Sigmoid colon (tissue), 7 donors: ENCODE data around the gene DLGAP4. TPM values are rescaled to one million over a fixed set of nuclear protein-coding genes. Genes with fewer than 3 reads are reported as not detected.
A peak's percentile ranks its signal among the peaks of the same experiment; 100 is the strongest.

ENCODE experiments used
- DNase-seq: peaks from one replicate; pipeline ENCODE4 v3.0.0-alpha.2; 2019
- H3K27ac ChIP-seq, 4 donors: fragments of 200-600 bp; sonication (generic); one replicate each; pipeline ENCODE4 v1.5.1; 2016 to 2019; ENCODE audit warnings: mild to moderate bottlenecking in 1 of 4
- H3K27me3 ChIP-seq, 3 donors: fragments of 200-600 bp; sonication (generic); one replicate each; pipeline ENCODE4 v1.5.1; 2019; ENCODE audit warnings: mild to moderate bottlenecking in 1 of 3
- H3K36me3 ChIP-seq, 4 donors: fragments of 200-600 bp; sonication (generic); one replicate each; pipeline ENCODE4 v1.5.1; 2016 to 2019
- H3K4me1 ChIP-seq, 4 donors: fragments of 200-600 bp; sonication (generic); one replicate each; pipeline ENCODE4 v1.5.1; 2017 to 2019
- H3K4me3 ChIP-seq, 4 donors: fragments of 200-600 bp; sonication (generic); one replicate each; pipeline ENCODE4 v1.5.1; 2017 to 2019; ENCODE audit warnings: mild to moderate bottlenecking in 2 of 4, moderate library complexity in 1 of 4
- H3K9me3 ChIP-seq, 4 donors: fragments of 200-600 bp in 3 of 4; sonication (generic) in 3 of 4; one replicate each; pipeline versions ENCODE4 v1.5.1 to v1.6.1; 2013 to 2019
- EP300 ChIP-seq, 4 donors: sonication (generic); formaldehyde crosslinking; IDR thresholded peaks; one replicate each; pipeline ENCODE4 v1.6.1; 2017; ENCODE audit warnings: antibody characterized with exemption in 4 of 4
- POLR2A ChIP-seq, 2 donors: fragments of 450-650 bp; IDR thresholded peaks; one replicate each; pipeline ENCODE4 v1.6.1; 2016; ENCODE audit warnings: antibody characterized with exemption in 2 of 2, mild to moderate bottlenecking in 2 of 2, moderate library complexity in 2 of 2
- POLR2AphosphoS5 ChIP-seq, 4 donors: sonication (generic); formaldehyde crosslinking; IDR thresholded peaks; one replicate each; pipeline ENCODE4 v1.6.1; 2017; ENCODE audit warnings: antibody characterized with exemption in 4 of 4
- WGBS, 2 donors: extraction: QIAGEN DNeasy Blood & Tissue Kit; methylation state at CpG; one replicate each; pipeline ENCODE4 v1.1.7; 2013; 5-methylcytosine and 5-hydroxymethylcytosine counted together
- intact Hi-C: fragments of 100-400 bp; cut with DNase I; formaldehyde crosslinking; loops from one replicate; pipeline ENCODE4 v1.15.1; 2023
- polyA plus RNA-seq, 3 donors: library from polyadenylated mRNA; stranded (reverse); fragments of 200-250 nt; gene quantifications; one replicate each; pipeline ENCODE4 v1.2.3, GENCODE V29; 2013
- total RNA-seq, 4 donors: library from RNA; depleted of rRNA; stranded (reverse); fragments of >200 nt; gene quantifications; one replicate each; pipeline ENCODE4 v1.1.0, GENCODE V29; 2016
- TF ChIP-seq, protein P1 (sequence below), 4 experiments: fragments of 450-650 bp in 3 of 4; fragments of 200-600 bp in 1 of 4; IDR thresholded peaks; one replicate each; pipeline ENCODE4 v1.5.1; 2016 to 2019; ENCODE audit warnings: antibody characterized with exemption in 4 of 4, mild to moderate bottlenecking in 3 of 4, moderate library complexity in 2 of 4
- donor health status: healthy with polysubstance abuse.
- donor health status: Bipolar disorder and iron deficiency.
- donor health status: healthy.

Gene DLGAP4
- total and polyA plus RNA-seq, 7 donors = 21.0 to 60.7 (median 36.9) TPM

DNA sequence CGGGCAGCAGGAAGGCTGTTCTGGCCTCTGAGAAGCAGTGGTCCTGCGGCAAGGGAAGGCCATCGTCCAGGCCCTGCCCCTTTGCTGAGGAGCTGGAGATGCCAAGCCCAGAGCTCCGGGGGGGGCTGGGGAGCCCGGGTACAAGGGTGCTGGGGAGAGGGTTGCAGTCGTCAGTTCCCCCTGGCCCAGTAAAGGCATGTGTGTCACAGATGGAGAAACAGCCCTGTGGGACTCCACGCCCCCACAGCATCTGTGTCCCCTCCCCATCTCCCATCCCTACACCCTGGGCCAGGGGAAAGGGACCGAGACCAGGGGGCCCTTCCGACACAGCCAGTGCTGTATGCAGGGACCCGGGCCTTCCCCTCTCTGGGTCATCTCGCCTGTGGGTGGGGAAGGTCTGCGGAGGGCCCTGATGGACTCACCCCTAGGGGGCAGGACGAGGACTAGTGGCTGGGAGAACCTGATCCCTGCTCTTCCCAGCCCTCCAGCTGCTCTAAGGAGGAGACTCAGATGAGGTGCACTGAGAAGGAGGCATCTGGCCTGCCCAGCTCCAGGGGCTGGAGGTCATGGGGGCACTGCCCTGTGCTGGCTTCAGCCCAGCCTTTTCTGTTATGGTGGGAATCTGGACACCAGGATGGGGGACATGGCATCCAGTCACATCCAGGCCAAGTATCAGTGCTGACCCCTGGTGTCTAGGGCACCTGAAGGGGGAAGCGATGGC lies 235.8 kb downstream of the DLGAP4 start:
- H3K4me1 ChIP-seq = peaks cover 0 to 83% (median 77%) of the 10 kb centered on the region in 4 donors
- intact Hi-C loops = loop anchor here (2.0 kb wide), 2 partner anchors 15 to 79 kb away; no protein-coding TSS in a partner anchor

GRCh38 chr20:36542516-36543183 lies 236.5 kb downstream of the DLGAP4 start:
- Histone ChIP-seq H3K9me3 (no peaks in the 10 kb centered on the region), H3K4me1 (peaks cover 0 to 86% (median 80%) of the 10 kb centered on the region in 4 donors), H3K4me3 (peak overlapping the region; percentile 83 to 99 (median 94)), H3K27ac (peak overlapping the region; percentile 98 to 100 (median 99)), H3K27me3 (no peaks in the 10 kb centered on the region), H3K36me3 (peaks cover 12 to 42% (median 34%) of the 10 kb centered on the region in 4 donors)
- intact Hi-C loops = no loop called here
- TF ChIP-seq, protein P1, sequence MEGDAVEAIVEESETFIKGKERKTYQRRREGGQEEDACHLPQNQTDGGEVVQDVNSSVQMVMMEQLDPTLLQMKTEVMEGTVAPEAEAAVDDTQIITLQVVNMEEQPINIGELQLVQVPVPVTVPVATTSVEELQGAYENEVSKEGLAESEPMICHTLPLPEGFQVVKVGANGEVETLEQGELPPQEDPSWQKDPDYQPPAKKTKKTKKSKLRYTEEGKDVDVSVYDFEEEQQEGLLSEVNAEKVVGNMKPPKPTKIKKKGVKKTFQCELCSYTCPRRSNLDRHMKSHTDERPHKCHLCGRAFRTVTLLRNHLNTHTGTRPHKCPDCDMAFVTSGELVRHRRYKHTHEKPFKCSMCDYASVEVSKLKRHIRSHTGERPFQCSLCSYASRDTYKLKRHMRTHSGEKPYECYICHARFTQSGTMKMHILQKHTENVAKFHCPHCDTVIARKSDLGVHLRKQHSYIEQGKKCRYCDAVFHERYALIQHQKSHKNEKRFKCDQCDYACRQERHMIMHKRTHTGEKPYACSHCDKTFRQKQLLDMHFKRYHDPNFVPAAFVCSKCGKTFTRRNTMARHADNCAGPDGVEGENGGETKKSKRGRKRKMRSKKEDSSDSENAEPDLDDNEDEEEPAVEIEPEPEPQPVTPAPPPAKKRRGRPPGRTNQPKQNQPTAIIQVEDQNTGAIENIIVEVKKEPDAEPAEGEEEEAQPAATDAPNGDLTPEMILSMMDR (IDR thresholded peaks at IDR 0.05) = no peak
- TF ChIP-seq POLR2A (IDR thresholded peaks at IDR 0.05) = no peak
- TF ChIP-seq EP300 (IDR thresholded peaks at IDR 0.05) = no peak
- no peak for TF ChIP-seq POLR2AphosphoS5 (IDR thresholded peaks at IDR 0.05)
- DNase-seq = peak; percentile 67
- WGBS, 2 donors = 78 to 84% methylated on average over 10 of the region's 10 CpGs

More for the DNA sequence above, 235.8 kb downstream of the DLGAP4 start:
- peaks cover 12 to 35% (median 27%) of the 10 kb centered on the region in 4 donors for H3K36me3 ChIP-seq
- 54 to 56% methylated on average over 14 of the region's 14 CpGs for WGBS, 2 donors
- H3K4me3 ChIP-seq = peak overlapping the region; percentile 83 to 99 (median 94)
- no peaks in the 10 kb centered on the region for H3K27me3 ChIP-seq
- no peaks in the 10 kb centered on the region for H3K9me3 ChIP-seq
- peak overlapping the region; percentile 98 to 100 (median 99) for H3K27ac ChIP-seq
- peak; percentile 89 for DNase-seq
- TF ChIP-seq EP300 (IDR thresholded peaks at IDR 0.05) (no peak), POLR2AphosphoS5 (IDR thresholded peaks at IDR 0.05) (peak in 3 of 4 donors; percentile 19 to 64 (median 53)), POLR2A (IDR thresholded peaks at IDR 0.05) (peak in 1 of 2 donors; percentile 35)
- TF ChIP-seq, protein P1 (IDR thresholded peaks at IDR 0.05) = peak; percentile 60 to 90 (median 77)

DNA sequence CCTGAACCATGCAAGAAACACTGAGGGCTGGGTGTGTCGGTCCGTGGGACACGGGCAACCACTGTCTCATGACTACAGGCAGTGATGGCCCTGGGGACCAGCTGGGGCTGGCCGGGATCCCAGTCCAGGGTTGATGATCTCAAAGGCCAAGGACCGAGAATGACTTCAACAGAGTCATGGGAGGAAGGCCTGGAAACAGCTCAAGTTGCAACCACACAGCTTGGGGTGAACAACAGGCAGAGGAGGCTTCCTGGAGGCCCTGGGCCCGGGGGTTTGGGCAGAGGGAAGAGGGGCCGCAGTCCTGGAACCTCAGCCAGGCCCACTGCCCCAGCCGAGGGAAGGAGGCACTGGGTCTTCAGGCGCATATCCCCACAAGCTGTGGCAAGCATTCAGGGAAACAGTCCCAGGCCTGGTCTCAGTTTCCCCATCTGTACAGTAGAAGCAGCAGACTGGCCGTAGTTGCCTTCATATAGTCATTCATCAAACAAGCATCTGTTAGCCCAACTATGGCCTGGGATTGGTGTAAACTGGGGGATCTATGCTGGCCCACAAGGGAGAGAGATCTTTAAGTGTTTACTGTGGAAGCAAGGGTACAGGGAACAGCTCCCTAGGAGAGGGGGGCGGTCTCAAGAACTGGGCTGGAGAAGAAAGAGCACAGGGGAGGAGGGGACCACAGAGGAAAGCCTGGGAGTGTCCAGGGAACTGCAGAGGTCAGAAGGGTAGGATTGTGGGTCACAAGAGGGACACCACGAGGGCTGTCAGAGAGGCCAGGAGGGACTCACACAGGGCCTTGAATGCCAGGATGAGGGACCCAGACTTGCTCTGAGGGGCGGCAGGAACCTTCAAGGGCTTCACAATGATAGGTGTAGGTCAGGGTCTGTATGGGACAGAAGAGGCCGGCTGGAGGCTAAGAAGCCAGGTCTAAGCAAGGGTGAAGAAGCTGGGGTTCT lies 237.3 kb downstream of the DLGAP4 start:
- H3K36me3 ChIP-seq = peaks cover 18 to 50% (median 41%) of the 10 kb centered on the region in 4 donors
- 62 to 71% methylated on average over 14 of the region's 14 CpGs for WGBS, 2 donors
- intact Hi-C loops = no loop called here
- peak overlapping the region; percentile 83 to 99 (median 94) for H3K4me3 ChIP-seq
- peaks cover 0 to 86% (median 78%) of the 10 kb centered on the region in 4 donors for H3K4me1 ChIP-seq
- H3K27ac ChIP-seq = peak overlapping the region; percentile 98 to 100 (median 99)
- no peaks in the 10 kb centered on the region for H3K27me3 ChIP-seq
- H3K9me3 ChIP-seq = no peaks in the 10 kb centered on the region
- peak; percentile 92 for DNase-seq
- TF ChIP-seq EP300 (IDR thresholded peaks at IDR 0.05) (no peak), POLR2A (IDR thresholded peaks at IDR 0.05) (no peak), POLR2AphosphoS5 (IDR thresholded peaks at IDR 0.05) (peak in 3 of 4 donors; percentile 48 to 64 (median 48))
- TF ChIP-seq, protein P1 (IDR thresholded peaks at IDR 0.05) = no peak
